ENCODE measurements around the gene PAGR1.

- no peak for TF ChIP-seq POLR2A (IDR thresholded peaks at IDR 0.05; ENCODE audit: low read depth)
- TF ChIP-seq CTCF (IDR thresholded peaks at IDR 0.05) = no peak
Observed at GRCh38 chr16:29811170-29811895, 4.6 kb upstream of the PAGR1 start.

All from esophagus muscularis mucosa (tissue), 3 donors.